ENCODE data around the gene TENM3. TPM values are rescaled to one million over a fixed set of nuclear protein-coding genes. Genes with fewer than 3 reads are reported as not detected.

The TENM3 gene
- total RNA-seq, 1 experiment from 2014 or later = 57.4 TPM

GRCh38 chr4:182255441-182256190 lies 12.4 kb downstream of the TENM3 start:
- Histone ChIP-seq H3K27ac (no peak overlapping the region), H3K36me3 (no peaks in the 10 kb centered on the region), H3K27me3 (no peaks in the 10 kb centered on the region), H3K4me1 (no peaks in the 10 kb centered on the region), H3K9me3 (replicated peaks) (no peaks in the 10 kb centered on the region), H3K4me3 (no peak overlapping the region)
- no peak for DNase-seq

GRCh38 chr4:182257016-182257415 lies 13.8 kb downstream of the TENM3 start:
- Histone ChIP-seq H3K4me3 (no peak overlapping the region), H3K4me1 (no peaks in the 10 kb centered on the region), H3K36me3 (no peaks in the 10 kb centered on the region), H3K27ac (no peak overlapping the region), H3K27me3 (no peaks in the 10 kb centered on the region), H3K9me3 (replicated peaks) (no peaks in the 10 kb centered on the region)
- DNase-seq = no peak

- Histone ChIP-seq H3K4me1 (no peaks in the 10 kb centered on the region), H3K27ac (no peak overlapping the region), H3K36me3 (no peaks in the 10 kb centered on the region), H3K9me3 (replicated peaks) (no peaks in the 10 kb centered on the region), H3K27me3 (no peaks in the 10 kb centered on the region), H3K4me3 (no peak overlapping the region)
- DNase-seq = no peak
These were observed 14.3 kb downstream of the TENM3 start for GRCh38 chr4:182257503-182257902.

GRCh38 chr4:182258441-182259000 lies 15.3 kb downstream of the TENM3 start:
- Histone ChIP-seq H3K9me3 (replicated peaks) (no peaks in the 10 kb centered on the region), H3K36me3 (no peaks in the 10 kb centered on the region), H3K27ac (no peak overlapping the region), H3K27me3 (no peaks in the 10 kb centered on the region), H3K4me1 (no peaks in the 10 kb centered on the region), H3K4me3 (no peak overlapping the region)
- no peak for DNase-seq

- DNase-seq = no peak
- Histone ChIP-seq H3K27me3 (no peaks in the 10 kb centered on the region), H3K27ac (no peak overlapping the region), H3K4me1 (no peaks in the 10 kb centered on the region), H3K4me3 (no peak overlapping the region), H3K36me3 (no peaks in the 10 kb centered on the region), H3K9me3 (replicated peaks) (no peaks in the 10 kb centered on the region)
These were observed 18.5 kb downstream of the TENM3 start for GRCh38 chr4:182261651-182262223.

- Histone ChIP-seq H3K4me1 (no peaks in the 10 kb centered on the region), H3K36me3 (no peaks in the 10 kb centered on the region), H3K4me3 (no peak overlapping the region), H3K27ac (no peak overlapping the region), H3K27me3 (no peaks in the 10 kb centered on the region), H3K9me3 (replicated peaks) (no peaks in the 10 kb centered on the region)
- no peak for DNase-seq
These were observed 20.4 kb downstream of the TENM3 start for GRCh38 chr4:182263562-182263961.

GRCh38 chr4:182264139-182264752 lies 21.0 kb downstream of the TENM3 start:
- H3K4me3 ChIP-seq = no peak overlapping the region
- H3K27me3 ChIP-seq = no peaks in the 10 kb centered on the region
- H3K4me1 ChIP-seq = no peaks in the 10 kb centered on the region
- no peaks in the 10 kb centered on the region for H3K36me3 ChIP-seq
- no peak overlapping the region for H3K27ac ChIP-seq
- DNase-seq = no peak
- H3K9me3 ChIP-seq (replicated peaks) = no peaks in the 10 kb centered on the region

GRCh38 chr4:182265881-182266280 lies 22.7 kb downstream of the TENM3 start:
- Histone ChIP-seq H3K4me1 (no peaks in the 10 kb centered on the region), H3K27ac (no peak overlapping the region), H3K36me3 (no peaks in the 10 kb centered on the region), H3K27me3 (no peaks in the 10 kb centered on the region), H3K4me3 (no peak overlapping the region), H3K9me3 (replicated peaks) (no peaks in the 10 kb centered on the region)
- DNase-seq = no peak

- Histone ChIP-seq H3K27me3 (no peaks in the 10 kb centered on the region), H3K4me1 (no peaks in the 10 kb centered on the region), H3K9me3 (replicated peaks) (no peaks in the 10 kb centered on the region), H3K36me3 (no peaks in the 10 kb centered on the region), H3K4me3 (no peak overlapping the region), H3K27ac (no peak overlapping the region)
- DNase-seq = no peak
These were observed 23.8 kb downstream of the TENM3 start for GRCh38 chr4:182267048-182267447.

GRCh38 chr4:182268966-182269365 lies 25.8 kb downstream of the TENM3 start:
- DNase-seq = no peak
- Histone ChIP-seq H3K27me3 (no peaks in the 10 kb centered on the region), H3K36me3 (no peaks in the 10 kb centered on the region), H3K27ac (no peak overlapping the region), H3K4me1 (no peaks in the 10 kb centered on the region), H3K4me3 (no peak overlapping the region), H3K9me3 (replicated peaks) (no peaks in the 10 kb centered on the region)

GRCh38 chr4:182271731-182272130 lies 28.5 kb downstream of the TENM3 start:
- no peak for DNase-seq
- no peak overlapping the region for H3K4me3 ChIP-seq
- no peak overlapping the region for H3K27ac ChIP-seq
- no peaks in the 10 kb centered on the region for H3K9me3 ChIP-seq (replicated peaks)
- no peaks in the 10 kb centered on the region for H3K36me3 ChIP-seq
- H3K4me1 ChIP-seq = no peaks in the 10 kb centered on the region
- H3K27me3 ChIP-seq = no peaks in the 10 kb centered on the region

- Histone ChIP-seq H3K9me3 (replicated peaks) (no peaks in the 10 kb centered on the region), H3K27me3 (no peaks in the 10 kb centered on the region), H3K4me3 (no peak overlapping the region), H3K36me3 (no peaks in the 10 kb centered on the region), H3K4me1 (no peaks in the 10 kb centered on the region), H3K27ac (no peak overlapping the region)
- DNase-seq = no peak
These were observed 28.9 kb downstream of the TENM3 start for GRCh38 chr4:182272151-182272550.

- Histone ChIP-seq H3K36me3 (no peaks in the 10 kb centered on the region), H3K4me1 (no peaks in the 10 kb centered on the region), H3K27ac (no peak overlapping the region), H3K27me3 (no peaks in the 10 kb centered on the region), H3K9me3 (replicated peaks) (no peaks in the 10 kb centered on the region), H3K4me3 (no peak overlapping the region)
- no peak for DNase-seq
These were observed 30.2 kb downstream of the TENM3 start for GRCh38 chr4:182273191-182273935.

GRCh38 chr4:182276210-182277109 lies 33.3 kb downstream of the TENM3 start:
- H3K4me1 ChIP-seq = no peaks in the 10 kb centered on the region
- no peak overlapping the region for H3K27ac ChIP-seq
- no peak for DNase-seq
- H3K9me3 ChIP-seq (replicated peaks) = no peaks in the 10 kb centered on the region
- no peaks in the 10 kb centered on the region for H3K36me3 ChIP-seq
- no peaks in the 10 kb centered on the region for H3K27me3 ChIP-seq
- no peak overlapping the region for H3K4me3 ChIP-seq
